NCI-H2227 treated with DMSO at 0.1 percent for 48 hours (cell line): ENCODE measurements around the gene AGTRAP.

ENCODE experiments used
- DNase-seq: peaks from one replicate; lab custom pipeline; 2025; lab: John Stamatoyannopoulos, UW

The AGTRAP gene

GRCh38 chr1:11784256-11784992 lies 48.5 kb downstream of the AGTRAP start:
- no peak for DNase-seq

- DNase-seq: no peak
Observed at GRCh38 chr1:11784993-11785769, 49.2 kb downstream of the AGTRAP start.

GRCh38 chr1:11786168-11786567 lies 50.2 kb downstream of the AGTRAP start:
- no peak for DNase-seq

DNA sequence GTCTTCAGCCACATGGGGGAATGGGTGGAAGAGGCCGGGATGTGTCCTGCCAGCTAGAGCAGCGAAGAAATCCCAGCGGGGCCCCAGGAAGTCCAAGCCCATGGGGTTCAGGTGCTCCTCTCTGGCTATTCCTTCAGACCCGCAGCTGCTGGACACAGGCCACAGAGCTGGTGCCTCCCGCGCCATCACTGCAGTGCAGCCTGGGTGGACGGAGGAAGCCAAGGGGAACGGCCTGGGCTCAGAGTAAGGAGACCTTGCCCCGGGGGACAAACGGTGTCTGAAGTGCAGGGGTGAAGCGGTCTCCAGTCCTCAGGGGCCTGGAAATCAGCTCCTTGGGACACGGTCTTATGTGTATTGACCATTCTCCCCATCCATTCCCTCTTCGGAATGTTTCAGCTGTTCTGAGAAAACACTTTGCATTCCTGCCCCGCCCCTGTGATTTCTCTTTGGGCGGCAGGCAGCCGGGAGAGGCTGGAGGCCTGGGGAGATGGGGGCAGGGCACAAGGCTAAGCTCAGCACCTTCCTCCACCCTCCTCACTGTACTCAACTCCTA lies 51.4 kb downstream of the AGTRAP start:
- DNase-seq: peak; percentile 15

GRCh38 chr1:11787804-11788436 lies 52.0 kb downstream of the AGTRAP start:
- no peak for DNase-seq

DNA sequence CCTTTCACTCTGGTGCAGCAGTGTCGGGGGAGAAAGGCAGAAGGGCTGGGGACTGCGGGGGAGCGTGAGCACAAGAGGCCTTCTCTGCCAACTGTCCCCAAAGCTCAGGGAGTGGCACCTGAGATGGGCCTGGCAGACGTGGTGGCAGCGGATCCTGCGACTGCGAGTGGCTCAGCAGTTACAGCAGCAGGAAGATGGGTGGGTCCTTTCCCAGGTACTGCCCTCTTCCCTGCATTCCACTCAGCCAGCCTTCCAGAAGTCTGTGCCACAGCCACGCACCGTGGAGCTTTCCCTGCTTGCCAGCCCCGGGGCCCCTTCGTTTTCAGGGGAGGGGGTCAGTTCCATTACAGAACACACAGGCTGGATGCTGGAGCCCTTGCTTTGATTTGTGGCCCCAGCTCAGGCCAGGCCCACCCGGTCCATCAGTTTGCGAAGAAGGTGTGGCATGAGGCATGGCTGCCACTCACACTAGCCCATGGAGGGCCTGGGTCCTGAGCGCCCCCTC lies 52.7 kb downstream of the AGTRAP start:
- DNase-seq: no peak

DNA sequence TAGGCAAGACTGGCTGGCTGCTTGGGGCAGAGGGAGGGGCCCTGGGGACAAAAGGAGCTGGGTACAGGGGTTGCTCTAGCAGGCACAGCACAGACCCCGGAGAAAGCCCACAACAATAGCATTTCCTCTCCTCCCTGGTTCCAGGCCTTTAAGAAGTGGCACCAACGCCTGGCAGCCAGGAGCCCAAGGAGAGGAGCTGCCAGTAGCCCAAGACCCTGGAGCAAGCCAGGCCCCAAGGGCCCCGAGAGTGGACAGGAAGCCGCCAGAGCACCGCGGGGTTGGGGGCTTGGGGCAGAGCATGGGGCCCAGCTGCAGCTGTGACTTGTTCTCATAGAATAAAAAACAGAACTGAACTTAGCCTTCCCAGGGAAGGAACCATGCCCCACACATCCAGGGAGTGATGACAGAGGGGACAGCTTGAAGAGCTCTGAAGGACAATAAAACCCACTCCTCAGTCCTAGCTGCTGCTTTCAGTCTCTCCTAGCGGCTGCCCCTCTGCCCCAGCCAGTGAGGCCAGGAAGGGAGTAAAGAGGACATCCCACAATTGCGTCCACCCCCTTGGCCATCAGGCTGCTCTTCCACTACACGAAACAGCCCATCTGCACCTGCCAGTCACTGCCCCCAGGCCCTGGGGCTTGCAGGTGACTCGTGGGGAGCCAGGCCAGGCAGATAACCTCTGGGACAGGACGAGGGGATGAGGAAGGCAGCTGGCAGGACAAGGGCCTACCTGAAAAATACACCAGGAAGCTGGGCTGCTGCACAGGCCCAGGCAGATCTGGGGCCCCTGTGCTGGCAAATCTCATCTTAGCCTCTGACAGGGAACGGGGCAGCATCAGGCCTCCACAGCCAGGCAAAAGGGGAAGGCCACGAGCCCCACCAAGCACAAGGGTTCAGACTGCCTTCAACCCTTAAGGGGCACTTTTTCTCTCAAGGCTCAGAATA lies 53.5 kb downstream of the AGTRAP start:
- DNase-seq: no peak

GRCh38 chr1:11790101-11790879 lies 54.4 kb downstream of the AGTRAP start:
- DNase-seq: no peak

DNA sequence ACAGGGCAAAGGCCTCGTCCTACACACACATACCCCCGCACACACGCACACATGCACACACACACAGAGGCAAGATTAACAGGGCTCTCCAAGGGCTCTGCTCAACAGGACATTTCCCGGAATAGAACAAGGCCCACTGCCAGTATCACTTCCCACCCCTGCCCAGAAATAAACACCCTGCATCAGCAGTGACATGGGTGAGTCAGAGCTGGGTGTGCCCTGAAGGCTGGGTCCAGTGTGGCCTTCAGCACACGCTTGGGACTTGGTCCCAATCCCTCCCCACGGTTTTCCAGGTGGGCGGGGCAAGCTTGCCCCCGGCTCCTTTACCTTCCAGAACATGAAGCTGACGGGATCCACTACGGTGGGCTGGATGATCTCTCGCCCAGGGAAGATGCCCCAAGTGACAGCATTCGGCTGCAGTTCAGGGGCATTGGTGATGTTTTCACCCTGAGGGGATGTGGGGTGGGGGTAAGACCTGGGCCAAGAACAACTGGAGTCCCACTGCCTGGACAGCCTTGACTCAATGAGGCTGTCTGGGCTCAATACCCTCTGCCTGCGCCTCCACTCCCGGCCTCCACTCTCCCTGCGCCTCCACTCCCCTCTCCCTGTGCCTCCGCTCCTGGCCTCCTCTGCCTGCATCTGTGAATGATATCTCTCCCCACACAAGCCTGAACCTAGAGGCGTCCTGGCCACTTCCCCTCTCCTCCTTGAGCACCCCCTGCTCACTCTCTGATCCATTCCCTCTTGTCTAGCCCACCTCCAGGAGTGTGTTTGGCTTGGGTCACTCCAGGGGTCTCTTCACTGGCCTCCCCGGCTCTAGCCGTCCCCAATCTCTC lies 55.2 kb downstream of the AGTRAP start:
- no peak for DNase-seq

DNA sequence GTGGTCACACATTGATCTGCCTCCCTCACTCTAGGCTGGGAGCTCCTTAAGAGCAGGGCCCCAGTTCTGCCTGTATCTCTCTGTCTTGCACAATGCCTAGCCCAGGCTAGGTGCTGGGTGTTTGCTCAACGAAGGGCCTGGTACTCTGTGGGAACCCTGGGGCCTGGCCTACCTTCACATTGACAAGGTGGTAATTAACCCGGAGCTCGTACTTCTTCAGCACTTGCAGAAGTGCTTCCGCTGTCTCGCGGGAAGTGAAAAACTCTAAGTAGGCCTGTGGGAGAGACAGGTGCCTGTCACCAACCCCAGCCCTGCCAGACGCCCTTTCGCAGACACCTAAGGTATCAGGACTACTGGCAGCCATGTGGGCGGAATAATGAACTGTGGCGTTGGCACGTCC lies 56.2 kb downstream of the AGTRAP start:
- no peak for DNase-seq

- no peak for DNase-seq
Observed at GRCh38 chr1:11793819-11794218, 57.9 kb downstream of the AGTRAP start.

- no peak for DNase-seq
Observed at GRCh38 chr1:11794446-11795237, 58.7 kb downstream of the AGTRAP start.

DNA sequence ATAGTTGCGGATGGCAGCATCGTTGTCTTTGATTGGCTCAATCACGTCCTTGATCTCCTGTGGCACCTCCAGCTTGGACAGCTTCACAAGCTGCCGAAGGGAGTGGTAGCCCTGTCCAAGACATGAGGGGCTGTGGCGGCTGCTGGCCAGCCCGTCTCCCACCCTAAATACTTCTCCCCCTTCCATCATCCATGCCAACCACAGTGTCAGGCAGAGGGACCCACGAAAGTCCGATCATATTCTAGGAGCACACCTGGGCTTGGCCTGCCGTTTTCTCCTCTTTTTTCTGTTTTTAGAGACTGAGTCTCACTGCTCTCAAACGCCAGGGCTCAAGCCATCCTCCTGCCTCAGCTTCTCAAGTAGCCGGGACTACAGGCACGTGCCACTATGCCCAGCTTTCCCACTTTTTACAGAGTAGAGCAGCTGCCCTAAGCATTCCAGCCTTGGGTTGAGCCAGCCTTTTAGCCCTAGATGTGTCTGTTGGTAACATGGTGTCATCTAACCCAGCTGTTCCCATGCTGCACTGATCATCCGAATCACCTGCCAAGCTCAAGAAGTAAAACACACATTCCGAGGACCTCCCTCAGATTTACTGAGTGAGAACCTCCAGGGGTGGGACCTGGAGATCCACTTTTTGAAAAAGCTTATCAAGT lies 59.4 kb downstream of the AGTRAP start:
- DNase-seq: no peak

- DNase-seq: no peak
Observed at GRCh38 chr1:11796036-11796828, 60.3 kb downstream of the AGTRAP start.

GRCh38 chr1:11797525-11798216 lies 61.7 kb downstream of the AGTRAP start:
- DNase-seq: no peak

DNA sequence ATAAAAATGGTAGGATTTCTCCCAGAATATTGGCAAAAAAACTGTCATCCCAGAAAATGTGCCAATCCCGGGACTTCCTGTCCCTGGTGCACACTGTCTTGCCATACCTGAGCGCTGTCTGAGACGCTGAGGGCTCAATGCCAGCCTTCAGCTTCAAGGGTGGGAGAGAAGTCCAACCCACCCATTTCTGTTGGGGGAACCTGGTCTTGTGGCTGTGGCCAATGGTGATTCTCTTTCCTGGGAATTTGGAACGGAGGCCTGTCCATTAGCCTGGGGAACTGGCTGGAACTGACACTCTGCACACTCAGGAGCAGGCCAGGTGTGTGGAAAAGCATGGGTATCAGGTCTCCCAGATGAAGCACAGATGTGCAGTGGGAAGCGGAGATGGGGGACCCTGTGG lies 63.2 kb downstream of the AGTRAP start:
- DNase-seq: no peak

DNA sequence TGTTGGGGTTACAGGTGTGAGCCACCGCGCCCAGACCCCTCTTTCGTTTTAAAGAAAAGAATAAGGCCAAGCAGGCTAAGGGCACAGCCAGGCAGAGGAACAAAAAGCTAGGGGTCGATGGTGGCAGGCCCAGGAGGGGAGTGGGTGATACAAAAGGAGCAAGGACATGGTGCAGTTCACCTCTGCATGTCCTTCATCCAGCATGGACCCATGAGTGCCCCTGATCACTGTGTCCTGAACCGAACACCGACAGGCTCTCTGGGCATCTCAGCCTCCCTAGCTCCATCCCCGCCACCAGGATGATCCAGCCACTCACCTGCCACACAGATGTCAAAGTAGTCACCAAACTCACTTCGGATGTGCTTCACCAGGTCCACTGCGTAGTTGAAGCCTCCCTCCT lies 64.0 kb downstream of the AGTRAP start:
- no peak for DNase-seq
